NCI-H69 (cell line): ENCODE measurements around the gene GNPNAT1.
"Not testable (repeated sequence)": the region's sequence is repeated elsewhere in the genome, so short reads cannot be mapped to it uniquely, and the experiment has no call there.

Source experiments
- DNase-seq: peaks from one replicate; lab custom pipeline; 2025; lab: John Stamatoyannopoulos, UW

The GNPNAT1 gene

DNA sequence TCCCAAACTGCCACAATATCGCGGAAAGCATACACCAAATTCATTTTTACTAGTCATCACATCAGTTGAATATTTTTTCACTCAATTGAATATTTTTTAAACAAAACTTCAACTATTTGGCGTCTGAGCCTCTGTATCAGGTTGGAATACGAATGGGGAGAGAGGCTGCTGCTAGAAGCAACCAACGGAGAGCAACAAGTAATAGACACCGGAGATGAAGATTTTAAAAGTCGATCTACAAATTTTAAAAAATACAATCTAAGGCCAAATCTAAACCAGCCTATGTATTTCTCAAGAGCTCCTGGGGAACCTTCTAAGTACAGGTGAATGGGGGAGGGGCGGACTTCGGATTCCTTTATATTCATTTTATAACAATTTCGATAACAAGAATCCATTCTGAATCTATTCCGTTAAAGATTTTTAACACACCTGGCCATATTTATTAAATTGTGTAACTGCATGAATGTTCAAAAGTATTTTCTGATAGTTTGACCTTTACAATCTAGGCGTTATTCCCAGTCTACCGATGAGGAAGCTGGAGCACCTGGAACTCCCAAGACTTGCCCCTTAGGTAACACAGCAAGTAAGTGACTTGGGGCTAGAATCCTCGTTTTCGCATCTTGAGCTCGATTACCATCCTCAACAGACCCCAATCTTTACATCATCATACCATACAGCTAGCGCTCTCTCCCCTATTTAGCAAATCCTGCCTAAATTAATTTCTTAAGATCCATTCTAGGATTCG is 1.2 kb downstream of the GNPNAT1 start:
- peak; percentile 60 for DNase-seq

DNA sequence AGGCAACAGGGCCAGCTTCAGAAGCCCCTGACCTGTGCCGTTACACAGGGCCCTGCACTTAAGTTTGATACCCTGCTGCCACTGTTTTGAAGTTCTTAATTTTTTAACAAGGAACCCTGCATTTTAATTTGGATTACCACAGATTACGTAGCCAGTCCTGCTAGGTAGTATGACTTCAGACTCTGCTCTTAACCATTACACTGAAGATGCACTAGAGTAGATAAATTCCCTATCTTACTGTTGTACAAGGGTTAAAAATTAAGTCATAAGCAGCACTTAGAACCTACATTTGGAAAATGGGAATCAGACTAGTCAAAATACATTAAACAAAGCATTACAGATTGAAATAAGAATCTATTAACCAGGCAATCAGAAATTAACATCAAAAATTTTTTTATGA is 2.3 kb downstream of the GNPNAT1 start:
- DNase-seq = no peak

DNA sequence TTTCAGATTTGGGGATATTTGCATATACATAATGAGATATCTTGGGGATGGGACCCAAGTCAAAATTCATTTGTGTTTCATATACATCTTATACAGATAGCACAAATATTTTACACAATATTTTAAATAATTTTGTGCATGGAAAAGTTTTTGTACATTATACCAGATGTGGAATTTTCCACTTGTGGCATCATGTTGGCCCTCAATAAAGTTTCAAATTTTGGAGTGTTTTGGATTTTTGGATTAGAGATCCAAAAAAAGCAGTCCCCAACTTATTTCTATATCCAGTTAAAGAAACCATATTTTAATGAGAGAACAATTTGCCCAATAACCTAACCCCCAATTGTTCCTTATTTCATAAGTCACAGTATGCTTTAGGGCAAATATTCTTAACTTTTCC is 4.5 kb downstream of the GNPNAT1 start:
- no peak for DNase-seq

DNA sequence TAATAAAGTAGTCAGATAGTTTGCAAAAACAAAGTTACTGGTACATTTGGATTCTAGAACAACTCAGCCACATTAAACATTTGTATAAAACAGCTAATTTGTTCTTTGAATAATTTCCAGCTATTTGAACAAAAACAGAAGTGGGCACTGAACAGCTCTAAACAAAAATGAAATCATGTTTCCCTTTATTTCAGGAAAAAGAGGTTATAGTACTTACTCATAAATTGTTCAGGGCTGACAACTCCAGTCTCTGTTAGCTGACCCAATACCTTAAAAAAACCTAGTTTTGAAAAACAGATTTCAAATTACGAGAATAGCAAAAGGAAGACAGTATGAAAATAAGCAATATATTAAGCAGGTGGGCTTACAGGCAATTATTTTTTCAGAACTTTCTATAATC is 8.2 kb downstream of the GNPNAT1 start:
- no peak for DNase-seq

DNA sequence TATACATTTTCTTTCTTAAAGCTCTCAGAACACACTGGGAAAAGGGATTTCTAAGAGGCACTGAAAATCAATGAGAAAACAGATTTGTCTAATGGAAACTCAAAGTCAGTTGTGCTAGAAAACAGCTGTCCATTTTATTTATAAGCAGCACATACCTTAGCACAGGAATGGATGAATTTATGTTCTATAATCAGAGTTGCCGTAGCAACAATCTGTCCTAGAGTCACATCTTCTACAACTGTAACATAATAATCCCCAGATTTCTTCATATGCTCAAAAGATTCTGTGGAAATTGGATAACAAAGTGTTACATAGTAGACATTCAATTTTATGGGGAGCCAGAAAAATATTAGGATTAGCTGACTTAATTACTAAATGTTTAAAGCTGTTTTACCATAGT is 9.8 kb downstream of the GNPNAT1 start:
- DNase-seq = no peak

DNA sequence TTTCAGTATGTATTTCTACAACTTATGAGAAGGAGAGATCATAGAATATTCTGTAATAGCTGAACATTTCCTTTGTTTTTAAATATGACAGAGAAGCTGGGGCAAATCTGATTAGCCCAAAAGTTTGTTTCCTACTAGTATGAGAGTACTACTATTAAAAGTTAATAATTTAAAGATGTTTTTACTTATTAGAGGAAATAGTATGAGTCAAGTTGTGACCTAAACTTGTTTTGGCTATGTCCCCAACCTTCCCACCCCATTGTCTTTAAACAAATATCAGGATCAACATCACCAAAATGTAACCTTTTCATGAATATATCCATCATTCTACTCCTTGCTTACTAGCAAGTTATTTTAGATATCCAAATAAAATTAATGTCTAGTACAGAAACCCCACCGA is 10.5 kb downstream of the GNPNAT1 start:
- DNase-seq = no peak

DNA sequence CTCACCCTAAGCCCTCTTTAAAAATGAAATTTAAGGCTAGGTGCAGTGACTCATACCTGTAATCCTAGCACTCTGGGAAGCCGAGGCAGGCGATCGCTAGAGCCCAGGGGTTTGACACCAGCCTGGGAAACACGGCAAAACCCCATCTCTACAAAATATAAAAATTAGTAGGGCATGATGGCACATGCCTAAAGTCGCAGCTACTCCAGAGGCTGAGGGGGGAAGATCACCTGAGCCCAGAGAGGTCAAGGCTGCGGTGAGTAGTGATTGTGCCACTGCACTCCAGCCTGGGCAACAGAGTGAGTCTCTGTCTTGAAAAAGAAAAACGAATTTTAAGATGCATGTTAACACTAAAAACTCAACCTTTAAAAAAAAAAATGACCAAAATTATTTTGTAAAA is 12.7 kb downstream of the GNPNAT1 start:
- DNase-seq = no peak

DNA sequence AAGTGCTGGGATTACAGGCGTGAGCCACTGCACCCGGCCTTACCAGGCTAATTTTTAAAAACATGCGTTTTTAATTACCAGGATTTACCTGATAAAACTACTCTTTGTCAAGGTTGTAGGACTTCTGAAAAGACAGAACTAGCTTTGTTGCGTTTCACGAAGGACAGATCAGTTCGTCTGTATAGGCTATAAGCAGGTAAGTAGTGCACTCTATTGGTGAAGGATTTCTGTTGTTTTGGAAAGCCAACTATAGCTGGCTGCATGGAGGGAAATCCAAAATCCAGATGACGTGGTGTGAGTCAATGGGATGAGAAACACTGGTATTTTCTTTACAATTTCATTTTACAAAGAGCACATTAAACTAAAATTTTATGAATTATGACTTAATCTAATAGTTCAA is 14.6 kb downstream of the GNPNAT1 start:
- DNase-seq = no peak

DNA sequence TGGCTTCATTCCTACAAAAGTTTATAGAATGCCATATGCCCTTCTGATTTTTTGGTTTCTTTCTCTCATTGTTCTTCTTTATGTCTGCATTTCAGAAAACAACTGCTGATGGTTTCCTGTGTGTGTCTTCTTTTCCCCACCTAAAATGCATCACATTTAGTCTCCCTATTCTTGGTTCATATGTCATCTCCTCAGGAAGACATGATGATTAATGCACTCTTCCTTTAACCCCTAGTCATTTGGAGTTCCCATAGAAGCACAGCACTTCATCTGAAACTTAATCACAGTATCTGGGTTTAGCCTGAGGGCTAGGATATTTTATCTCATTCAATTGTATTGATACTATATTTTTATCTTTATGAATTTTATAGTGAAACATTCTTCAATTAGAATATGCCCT is 21.5 kb downstream of the GNPNAT1 start:
- DNase-seq = no peak

DNA sequence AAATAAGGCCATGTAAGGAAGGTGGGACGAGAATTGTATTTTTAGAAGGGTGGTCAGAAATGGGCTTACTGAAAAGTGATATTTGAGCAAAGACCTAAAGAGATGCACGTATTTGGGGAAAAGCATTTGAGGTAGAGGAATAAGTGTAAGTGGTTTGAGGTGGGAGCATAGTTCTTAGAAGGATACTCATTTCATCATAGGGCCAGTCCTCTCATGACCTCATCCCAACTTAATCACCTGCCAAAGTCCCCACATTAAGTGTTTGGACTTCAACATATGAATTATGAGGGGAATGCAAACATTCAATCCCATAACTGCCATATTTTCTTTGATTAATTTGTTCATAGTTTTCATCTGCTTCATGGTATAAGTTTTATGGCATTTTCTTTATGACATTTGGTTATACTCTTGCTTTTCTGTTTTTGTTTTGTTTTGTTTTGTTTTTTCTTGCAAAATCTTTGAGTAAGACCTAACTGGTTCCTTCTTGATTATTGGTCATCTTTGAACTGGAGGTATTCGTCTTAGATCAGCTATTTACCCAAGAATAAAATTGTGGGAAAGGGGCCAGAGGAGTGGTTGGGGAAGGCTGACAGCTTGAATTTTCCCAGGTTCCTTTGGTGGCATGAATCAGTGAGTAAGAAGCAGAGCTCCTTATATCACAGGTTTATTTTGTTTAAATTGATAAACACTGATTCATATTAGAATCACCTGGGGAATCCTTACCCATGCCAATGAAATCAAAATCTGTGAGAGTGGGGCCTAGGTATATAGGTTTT is 24.2 kb downstream of the GNPNAT1 start:
- no peak for DNase-seq

DNA sequence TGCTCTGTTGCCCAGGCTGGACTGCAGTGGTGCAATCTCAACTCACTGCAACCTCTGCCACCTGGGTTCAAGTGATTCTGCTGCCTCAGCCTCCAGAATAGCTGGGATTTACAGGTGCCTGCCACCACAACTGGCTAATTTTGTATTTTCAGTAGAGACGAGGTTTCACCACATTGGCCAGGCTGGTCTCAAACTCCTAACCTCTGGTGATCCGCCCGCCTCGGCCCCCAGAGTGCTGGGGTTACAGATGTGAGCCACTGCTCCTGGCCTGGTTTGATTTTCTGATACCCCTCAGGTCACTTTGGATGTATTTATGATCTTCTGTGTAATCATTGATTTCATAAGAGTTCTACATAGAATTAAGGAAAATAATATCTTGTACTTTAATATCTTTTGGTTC is 28.5 kb downstream of the GNPNAT1 start:
- not testable (repeated sequence) for DNase-seq

DNA sequence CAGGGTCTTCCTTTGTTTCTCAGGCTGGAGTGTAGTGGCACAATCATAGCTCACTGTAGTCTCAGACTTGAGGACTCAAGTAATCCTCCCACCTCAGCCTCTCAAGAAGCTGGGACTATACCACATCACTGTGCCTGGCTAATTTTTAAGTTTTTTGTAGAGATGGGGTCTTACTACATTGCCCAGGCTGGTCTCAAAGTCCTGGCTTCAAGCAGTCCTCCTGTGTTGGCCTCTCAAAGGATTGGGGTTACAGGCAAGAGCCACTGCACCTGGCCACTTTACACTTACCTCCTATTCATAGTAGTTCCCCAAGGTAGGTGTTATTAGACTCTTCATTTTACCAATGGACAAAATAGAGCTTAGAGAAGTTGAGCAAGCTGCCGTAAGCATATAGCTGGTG is 32.3 kb downstream of the GNPNAT1 start:
- no peak for DNase-seq

DNA sequence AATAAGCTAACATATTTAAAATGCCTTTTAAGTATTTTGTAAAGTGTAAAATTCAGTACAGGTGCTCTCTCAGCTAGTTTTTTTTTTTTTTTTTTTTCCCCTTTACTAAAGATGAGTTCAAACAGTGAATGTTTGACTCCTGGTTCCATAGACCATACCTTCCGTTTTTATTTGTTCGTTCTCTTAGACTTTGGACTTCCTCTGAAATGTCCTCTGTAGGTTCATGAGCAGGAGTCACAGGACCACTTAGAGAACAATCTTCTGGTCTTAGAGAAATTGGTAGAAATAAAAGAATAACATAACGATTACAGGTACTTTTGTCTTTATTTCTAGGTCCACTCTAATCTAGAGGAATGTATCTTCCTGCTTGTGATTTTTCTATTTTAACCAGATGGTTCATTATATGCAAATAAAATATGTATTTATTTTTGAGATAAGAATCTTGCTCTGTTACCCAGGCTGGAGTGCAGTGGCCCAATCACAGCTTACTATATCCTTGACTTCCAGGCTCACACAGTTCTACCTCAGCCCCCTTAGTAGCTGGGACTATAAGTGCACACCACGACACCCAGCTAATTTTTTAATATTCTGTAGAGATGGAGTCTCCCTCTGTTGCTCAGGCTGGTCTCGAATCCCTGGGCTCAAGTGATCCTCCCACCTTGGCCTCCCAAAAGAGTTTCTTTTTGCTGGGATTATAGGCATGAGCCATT is 35.6 kb downstream of the GNPNAT1 start:
- DNase-seq = no peak

DNA sequence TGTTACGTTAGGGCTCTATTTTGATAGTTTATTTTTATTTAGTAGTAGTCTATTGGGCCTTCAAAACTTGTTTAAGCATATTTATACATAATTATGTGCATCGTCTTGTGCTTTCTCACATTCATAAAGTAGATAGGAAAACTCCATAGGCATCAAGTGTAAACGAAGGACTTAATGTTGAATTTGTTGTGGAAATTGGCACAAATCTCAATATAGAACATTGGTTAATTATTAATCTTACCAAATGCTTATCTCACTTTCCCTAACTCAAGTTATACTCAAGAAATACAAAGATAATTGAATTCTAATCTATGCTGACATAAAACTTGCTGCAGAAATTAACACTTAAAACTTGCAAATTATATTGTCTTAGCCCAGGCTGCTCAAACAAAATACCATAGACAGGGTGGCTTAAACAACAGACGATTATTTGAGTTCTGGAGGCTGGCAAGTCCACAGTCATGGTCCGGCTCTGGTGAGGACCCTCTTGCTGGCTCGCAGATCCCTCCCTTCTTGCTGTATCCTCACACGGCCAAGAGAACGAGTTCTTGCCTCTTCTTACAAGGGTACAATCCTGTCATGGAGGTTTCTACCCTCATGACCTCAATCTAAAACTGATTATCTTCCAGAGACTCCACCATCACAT is 42.6 kb downstream of the GNPNAT1 start:
- DNase-seq = no peak

DNA sequence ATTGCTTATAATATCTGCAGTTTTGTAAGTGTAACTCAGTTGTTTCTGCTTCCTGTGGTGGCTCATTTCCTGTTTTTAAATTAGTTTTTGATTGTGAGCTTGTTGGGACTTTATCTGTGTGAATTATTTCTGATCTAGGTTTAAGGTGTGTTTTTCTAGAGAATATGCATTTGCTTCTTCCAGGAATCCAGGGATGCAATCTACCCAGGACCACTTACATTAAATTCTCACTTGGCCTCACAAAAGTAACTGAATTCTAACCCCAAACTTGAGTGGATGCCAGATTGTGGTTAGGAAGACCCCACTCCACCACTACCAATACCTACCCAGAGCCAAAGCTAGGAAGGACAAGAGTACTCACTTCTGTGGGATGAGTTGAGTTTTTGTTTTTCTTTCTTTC is 49.5 kb downstream of the GNPNAT1 start:
- DNase-seq = no peak

DNA sequence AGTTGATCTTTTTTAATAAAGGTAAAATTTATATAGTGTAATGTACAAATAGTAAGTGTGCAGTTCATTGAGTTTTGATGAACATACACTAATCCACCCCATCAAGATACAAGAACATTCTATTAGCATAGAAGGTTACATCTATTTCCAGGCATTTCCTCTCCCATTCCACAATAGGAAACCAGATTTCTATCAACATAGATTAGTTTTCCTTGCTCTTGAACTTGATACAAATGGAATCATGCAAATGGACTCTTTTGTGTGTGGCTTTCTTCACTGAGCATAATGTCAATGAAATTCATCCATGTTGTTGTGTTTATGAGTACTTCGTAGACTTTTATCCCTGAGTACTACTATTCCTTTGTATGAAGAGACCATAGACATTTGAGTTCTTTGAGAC is 50.7 kb downstream of the GNPNAT1 start:
- DNase-seq = no peak

DNA sequence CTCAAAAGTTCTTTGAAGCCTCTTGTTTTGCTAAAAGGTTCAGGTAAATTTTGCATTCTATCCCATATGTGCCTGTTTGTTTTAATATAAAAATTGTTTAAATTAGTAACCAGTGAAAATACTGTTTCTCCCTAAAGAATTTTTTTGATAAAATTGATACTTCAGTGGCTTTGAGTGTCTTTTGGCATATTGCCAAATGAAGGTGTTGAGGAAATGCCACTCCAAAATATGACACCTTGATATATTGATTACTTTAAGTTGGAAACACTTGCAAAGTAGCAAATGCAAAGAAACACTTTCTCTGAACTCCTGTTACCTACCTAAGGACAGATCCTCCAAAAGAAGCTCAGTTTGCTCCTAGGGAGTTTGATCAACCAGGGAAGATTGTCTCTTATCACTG is 53.0 kb downstream of the GNPNAT1 start:
- DNase-seq = no peak

DNA sequence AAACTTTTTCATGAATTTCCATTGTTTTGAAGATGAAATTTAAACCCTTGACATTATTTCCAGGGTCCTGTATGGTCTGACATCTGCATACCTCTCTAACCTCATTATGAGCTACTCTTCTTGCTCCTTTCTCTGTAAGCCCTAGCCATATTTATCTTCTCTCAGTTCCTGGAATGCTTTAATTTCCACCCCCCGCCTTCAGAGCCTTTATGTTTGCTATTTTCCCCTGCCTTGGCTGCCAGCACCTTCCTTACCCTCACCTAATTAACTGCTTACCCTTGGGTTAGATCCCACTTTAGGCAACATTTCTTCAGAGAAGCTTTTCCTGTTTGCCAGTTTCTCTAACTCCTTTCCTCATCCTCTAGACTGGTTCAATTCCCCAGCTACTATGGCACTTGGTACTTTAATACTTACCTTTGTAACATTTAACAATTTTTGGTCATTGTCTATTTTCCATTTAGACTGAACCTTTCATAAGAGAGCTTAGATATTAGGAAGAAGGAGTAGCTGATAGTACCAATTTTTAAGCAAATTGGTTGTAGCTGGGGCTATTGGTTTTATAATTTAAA is 55.4 kb downstream of the GNPNAT1 start:
- DNase-seq = peak; percentile 48

DNA sequence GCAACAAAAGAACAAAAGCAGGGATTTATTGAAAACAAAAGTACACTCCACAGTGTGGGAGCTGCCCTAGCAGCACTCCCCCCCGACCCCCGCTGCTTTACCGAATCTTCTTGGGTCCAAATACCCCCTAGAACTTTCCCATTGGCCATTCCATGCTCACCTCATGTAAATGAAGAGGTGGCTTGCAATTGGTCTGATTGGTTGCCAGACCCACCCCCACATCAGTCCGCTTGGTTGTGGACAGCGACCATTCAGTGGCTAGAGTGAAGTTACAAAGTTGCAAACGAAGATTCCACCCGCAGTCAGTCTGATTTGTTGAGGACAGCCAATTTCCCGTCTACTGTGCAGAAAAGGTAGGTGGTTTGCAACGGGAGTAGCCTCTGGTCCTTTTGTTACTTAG is 57.6 kb downstream of the GNPNAT1 start:
- DNase-seq = no peak

DNA sequence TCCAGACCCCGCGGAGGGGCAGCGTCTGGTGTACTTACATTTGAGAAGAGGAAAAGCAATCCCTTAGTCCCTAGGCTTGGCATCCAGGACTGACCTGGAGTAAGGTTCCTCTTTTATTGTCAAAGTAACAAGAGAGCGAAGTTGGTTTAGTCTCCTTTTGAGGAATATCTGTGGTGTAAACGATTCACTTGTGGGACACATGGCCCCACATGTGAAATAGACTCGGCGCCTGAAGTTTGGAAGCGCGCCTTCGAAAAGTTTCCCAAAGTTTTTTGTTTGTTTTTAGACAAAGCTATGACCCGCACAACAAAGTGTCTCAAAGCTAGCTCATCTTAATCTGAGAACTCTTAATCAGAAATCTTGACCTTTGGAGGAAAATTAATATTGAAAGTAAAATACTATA is 60.7 kb downstream of the GNPNAT1 start:
- DNase-seq = no peak

DNA sequence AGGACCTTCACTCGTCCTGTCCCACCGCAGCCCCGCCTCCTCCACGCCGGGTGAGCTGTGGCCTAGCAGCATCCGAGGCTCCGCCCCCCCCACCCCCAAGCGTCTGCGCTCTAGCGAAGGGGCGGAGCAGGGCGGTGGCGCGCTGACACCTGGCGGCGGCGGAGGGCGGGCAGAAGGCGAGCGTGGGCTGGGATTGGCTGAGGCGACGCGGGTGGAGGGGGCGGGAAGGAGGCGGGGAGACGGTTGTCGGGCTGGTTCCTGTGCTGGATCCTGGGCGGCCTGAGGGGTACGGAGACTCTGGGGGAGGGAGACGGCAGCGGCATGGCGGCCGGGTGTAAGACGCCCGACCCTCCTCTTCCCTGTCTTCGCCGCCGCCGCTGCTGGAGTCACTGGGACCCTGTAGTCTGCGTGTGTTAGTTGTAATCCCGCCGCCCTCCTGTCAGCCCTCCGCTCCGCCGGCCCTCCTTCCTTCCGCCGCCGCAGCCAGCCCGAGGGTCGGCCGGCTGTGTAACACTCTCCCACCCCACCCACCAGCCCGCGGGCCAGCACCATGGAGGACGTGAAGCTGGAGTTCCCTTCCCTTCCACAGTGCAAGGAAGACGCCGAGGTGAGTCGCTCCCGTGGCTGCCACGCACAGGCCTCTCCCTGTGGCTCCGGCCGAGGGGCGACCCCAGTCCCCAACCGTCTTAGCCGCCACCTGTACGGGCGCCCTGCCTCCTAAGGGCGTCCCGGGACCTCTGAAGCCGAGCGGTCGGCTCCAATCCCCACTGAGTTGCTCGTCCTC is 61.3 kb downstream of the GNPNAT1 start, which contains the start of gene STYX:
STYX (plus strand) TSS at position 242 of the 784 bp plus-strand sequence; CDS start at position 551, 309 bp downstream.
- peak; percentile 99 for DNase-seq
